ENCODE measurements around the gene CAMTA1.

GRCh38 chr1:6884652-6885153, 99.4 kb downstream of the CAMTA1 start:
- TF ChIP-seq POLR2A (IDR thresholded peaks at IDR 0.05) (no peak), EP300 (IDR thresholded peaks at IDR 0.05) (no peak), POLR2AphosphoS5 (IDR thresholded peaks at IDR 0.05) (no peak)
- TF ChIP-seq, protein P1, sequence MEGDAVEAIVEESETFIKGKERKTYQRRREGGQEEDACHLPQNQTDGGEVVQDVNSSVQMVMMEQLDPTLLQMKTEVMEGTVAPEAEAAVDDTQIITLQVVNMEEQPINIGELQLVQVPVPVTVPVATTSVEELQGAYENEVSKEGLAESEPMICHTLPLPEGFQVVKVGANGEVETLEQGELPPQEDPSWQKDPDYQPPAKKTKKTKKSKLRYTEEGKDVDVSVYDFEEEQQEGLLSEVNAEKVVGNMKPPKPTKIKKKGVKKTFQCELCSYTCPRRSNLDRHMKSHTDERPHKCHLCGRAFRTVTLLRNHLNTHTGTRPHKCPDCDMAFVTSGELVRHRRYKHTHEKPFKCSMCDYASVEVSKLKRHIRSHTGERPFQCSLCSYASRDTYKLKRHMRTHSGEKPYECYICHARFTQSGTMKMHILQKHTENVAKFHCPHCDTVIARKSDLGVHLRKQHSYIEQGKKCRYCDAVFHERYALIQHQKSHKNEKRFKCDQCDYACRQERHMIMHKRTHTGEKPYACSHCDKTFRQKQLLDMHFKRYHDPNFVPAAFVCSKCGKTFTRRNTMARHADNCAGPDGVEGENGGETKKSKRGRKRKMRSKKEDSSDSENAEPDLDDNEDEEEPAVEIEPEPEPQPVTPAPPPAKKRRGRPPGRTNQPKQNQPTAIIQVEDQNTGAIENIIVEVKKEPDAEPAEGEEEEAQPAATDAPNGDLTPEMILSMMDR (IDR thresholded peaks at IDR 0.05): no peak

Measured in stomach (tissue), 4 donors.